ENCODE results near the gene LTBR.

GRCh38 chr12:6370576-6370935 lies 13.4 kb upstream of the LTBR start:
- TF ChIP-seq MAX (IDR thresholded peaks at IDR 0.05; ENCODE audit: insufficient read depth, insufficient read length), result no peak
- TF ChIP-seq, protein P1, sequence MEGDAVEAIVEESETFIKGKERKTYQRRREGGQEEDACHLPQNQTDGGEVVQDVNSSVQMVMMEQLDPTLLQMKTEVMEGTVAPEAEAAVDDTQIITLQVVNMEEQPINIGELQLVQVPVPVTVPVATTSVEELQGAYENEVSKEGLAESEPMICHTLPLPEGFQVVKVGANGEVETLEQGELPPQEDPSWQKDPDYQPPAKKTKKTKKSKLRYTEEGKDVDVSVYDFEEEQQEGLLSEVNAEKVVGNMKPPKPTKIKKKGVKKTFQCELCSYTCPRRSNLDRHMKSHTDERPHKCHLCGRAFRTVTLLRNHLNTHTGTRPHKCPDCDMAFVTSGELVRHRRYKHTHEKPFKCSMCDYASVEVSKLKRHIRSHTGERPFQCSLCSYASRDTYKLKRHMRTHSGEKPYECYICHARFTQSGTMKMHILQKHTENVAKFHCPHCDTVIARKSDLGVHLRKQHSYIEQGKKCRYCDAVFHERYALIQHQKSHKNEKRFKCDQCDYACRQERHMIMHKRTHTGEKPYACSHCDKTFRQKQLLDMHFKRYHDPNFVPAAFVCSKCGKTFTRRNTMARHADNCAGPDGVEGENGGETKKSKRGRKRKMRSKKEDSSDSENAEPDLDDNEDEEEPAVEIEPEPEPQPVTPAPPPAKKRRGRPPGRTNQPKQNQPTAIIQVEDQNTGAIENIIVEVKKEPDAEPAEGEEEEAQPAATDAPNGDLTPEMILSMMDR (IDR thresholded peaks at IDR 0.05; ENCODE audit: extremely low read depth in 1 of 2, insufficient read depth in 1 of 2, low read depth in 1 of 2, low read length in 2 of 2), result no peak
- no peak for TF ChIP-seq POLR2AphosphoS5 (IDR thresholded peaks at IDR 0.05; ENCODE audit: insufficient read depth, low read depth, low read length)
- no peak for TF ChIP-seq FOS (IDR thresholded peaks at IDR 0.05; ENCODE audit: borderline replicate concordance, insufficient read depth, low read length)
- no peak for TF ChIP-seq EZH2 (IDR thresholded peaks at IDR 0.05; ENCODE audit: borderline replicate concordance, low read depth, low read length, severe bottlenecking)

Measured in endothelial cell of umbilical vein (primary cell).